Stimulated activated CD4-positive, alpha-beta T cell treated with anti-CD3 and anti-CD28 coated beads, Interleukin-12 subunit alpha, Interleukin-12 subunit beta, amount 100 ng/mL, for 48 hours (primary cell): ENCODE data around the gene RHEX.
"Not testable (repeated sequence)": the region's sequence is repeated elsewhere in the genome, so short reads cannot be mapped to it uniquely, and the experiment has no call there.

Experiments
- DNase-seq, 3 donors: peaks; one replicate each; pipeline ENCODE4 v3.0.0-alpha.2; 2020; ENCODE audit warnings: low read depth in 2 of 3, low spot score in 1 of 3

The RHEX gene

GRCh38 chr1:206058927-206059292 lies 5.9 kb downstream of the RHEX start:
- no peak for DNase-seq

GRCh38 chr1:206059355-206059915 lies 6.5 kb downstream of the RHEX start:
- no peak for DNase-seq

- DNase-seq, result no peak
Observed at GRCh38 chr1:206060844-206061243, 7.9 kb downstream of the RHEX start.

GRCh38 chr1:206062464-206062863 lies 9.5 kb downstream of the RHEX start:
- DNase-seq, result no peak

GRCh38 chr1:206064001-206064400 lies 11.0 kb downstream of the RHEX start:
- not testable (repeated sequence) for DNase-seq

GRCh38 chr1:206064501-206064900 lies 11.5 kb downstream of the RHEX start:
- not testable (repeated sequence) for DNase-seq

GRCh38 chr1:206065547-206066145 lies 12.7 kb downstream of the RHEX start:
- no peak for DNase-seq

GRCh38 chr1:206066479-206067171 lies 13.7 kb downstream of the RHEX start:
- DNase-seq, result no peak

GRCh38 chr1:206067486-206068227 lies 14.7 kb downstream of the RHEX start:
- DNase-seq, result no peak

GRCh38 chr1:206068314-206068713 lies 15.3 kb downstream of the RHEX start:
- DNase-seq, result no peak

- DNase-seq, result no peak
Observed at GRCh38 chr1:206070627-206071304, 17.8 kb downstream of the RHEX start.

GRCh38 chr1:206074839-206075238 lies 21.9 kb downstream of the RHEX start:
- no peak for DNase-seq

- DNase-seq, result no peak
Observed at GRCh38 chr1:206075786-206076755, 23.1 kb downstream of the RHEX start.

GRCh38 chr1:206079135-206079534 lies 26.2 kb downstream of the RHEX start:
- no peak for DNase-seq

- DNase-seq, result no peak
Observed at GRCh38 chr1:206080026-206080820, 27.2 kb downstream of the RHEX start.

GRCh38 chr1:206081856-206082255 lies 28.9 kb downstream of the RHEX start:
- DNase-seq, result no peak

- no peak for DNase-seq
Observed at GRCh38 chr1:206082831-206083695, 30.1 kb downstream of the RHEX start.

GRCh38 chr1:206083750-206084149 lies 30.8 kb downstream of the RHEX start:
- DNase-seq, result no peak

- no peak for DNase-seq
Observed at GRCh38 chr1:206087091-206087490, 34.1 kb downstream of the RHEX start.
